LNCaP clone FGC (cell line): Measurements from ENCODE around the gene RSRP1.
"Not testable (repeated sequence)": the region's sequence is repeated elsewhere in the genome, so short reads cannot be mapped to it uniquely, and the experiment has no call there.

Experiments
- DNase-seq: peaks from one replicate; pipeline ENCODE4 v3.0.0-alpha.2; 2011; ENCODE audit warnings: low read depth
- H3K4me3 ChIP-seq: 2 replicates; pipeline ENCODE4 v1.5.1; 2011; ENCODE audit warnings: mild to moderate bottlenecking, low read depth, low read length, control low read depth
- TF ChIP-seq, protein P1 (sequence below): IDR thresholded peaks from 2 replicates; pipeline ENCODE4 v1.5.1; 2012; ENCODE audit warnings: mild to moderate bottlenecking; ENCODE audit not compliant: control insufficient read depth, insufficient read depth; ENCODE audit errors: extremely low read depth

The RSRP1 gene

DNA sequence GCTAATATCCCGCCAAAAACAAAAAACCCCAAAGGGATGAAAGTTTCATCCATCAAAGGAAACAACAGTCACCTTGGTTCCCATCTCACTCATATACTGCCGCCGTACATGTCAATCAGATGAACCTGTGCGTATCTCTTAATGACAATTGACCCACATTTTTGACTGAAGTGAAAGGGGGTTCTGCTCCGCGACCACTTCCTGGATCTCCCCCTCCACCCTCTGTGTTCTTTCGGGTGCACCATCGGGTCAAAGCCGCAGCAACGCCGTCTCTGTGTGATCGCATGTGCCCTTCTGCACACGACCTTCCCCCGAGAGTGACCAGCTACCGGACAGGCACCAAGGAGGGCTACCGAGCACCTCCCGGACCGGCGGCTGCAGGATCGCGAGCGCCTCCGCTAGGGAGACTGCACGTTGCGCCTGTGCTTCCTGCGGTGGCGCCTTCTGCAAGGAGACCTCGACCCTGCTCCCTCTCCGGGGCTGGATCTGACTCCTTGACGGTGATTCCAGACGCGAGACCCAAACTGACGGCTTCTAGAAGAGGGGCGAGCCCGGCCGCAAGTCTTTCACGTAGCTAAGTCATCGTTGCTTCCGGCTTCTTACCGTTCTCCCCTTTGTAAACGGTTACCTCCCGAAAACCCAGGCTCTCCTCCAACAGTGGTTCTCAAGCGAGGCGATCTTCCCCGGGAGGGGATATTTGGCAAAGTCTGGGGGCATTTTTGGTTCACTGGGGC, 19.5 kb upstream of the RSRP1 start:
- peak overlapping the region; percentile 50 for H3K4me3 ChIP-seq
- TF ChIP-seq, protein P1, sequence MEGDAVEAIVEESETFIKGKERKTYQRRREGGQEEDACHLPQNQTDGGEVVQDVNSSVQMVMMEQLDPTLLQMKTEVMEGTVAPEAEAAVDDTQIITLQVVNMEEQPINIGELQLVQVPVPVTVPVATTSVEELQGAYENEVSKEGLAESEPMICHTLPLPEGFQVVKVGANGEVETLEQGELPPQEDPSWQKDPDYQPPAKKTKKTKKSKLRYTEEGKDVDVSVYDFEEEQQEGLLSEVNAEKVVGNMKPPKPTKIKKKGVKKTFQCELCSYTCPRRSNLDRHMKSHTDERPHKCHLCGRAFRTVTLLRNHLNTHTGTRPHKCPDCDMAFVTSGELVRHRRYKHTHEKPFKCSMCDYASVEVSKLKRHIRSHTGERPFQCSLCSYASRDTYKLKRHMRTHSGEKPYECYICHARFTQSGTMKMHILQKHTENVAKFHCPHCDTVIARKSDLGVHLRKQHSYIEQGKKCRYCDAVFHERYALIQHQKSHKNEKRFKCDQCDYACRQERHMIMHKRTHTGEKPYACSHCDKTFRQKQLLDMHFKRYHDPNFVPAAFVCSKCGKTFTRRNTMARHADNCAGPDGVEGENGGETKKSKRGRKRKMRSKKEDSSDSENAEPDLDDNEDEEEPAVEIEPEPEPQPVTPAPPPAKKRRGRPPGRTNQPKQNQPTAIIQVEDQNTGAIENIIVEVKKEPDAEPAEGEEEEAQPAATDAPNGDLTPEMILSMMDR, result 0 out of 2 replicates have a peak, but pooled peaks have one; percentile 1
- DNase-seq, result not testable (repeated sequence)

DNA sequence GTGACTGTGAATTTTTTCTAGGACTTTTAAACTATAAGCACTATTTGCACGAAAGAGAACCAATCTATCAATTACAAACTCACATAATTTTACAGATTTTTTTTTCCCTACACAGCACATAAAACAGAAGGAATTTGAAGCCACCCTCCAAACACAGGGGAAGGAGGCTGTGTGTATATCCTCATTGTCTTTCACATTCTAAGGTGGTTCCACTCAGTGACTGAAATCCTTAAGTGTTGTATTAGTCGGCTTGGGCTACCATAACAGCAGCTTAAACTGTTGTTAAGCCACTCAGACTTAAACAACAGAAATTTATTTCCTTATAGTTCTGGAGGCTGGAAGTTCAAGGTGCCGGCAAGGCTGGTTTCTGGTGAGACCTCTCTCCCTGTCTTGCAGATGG, 13.1 kb upstream of the RSRP1 start:
- not testable (repeated sequence) for DNase-seq

DNA sequence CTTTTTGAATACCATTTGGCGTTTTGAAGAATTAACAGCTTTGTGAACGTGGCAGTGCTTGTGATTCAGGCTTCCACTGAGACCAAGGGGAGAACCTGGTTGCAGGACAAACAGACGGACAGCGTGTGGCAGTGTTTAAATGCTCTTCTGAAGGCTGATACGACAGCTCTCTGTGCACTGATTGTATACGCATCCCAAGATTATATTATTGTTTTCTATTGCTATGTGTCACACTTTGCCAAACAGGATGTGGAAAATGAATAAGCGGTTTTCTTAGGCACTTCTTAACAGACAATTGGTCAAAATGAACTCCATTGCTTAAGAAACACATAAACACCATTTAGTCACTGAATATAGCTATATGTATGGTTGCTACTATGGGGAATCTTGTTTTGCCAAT, 12.6 kb upstream of the RSRP1 start:
- DNase-seq, H3K4me3 ChIP-seq: not testable (repeated sequence)
- TF ChIP-seq, protein P1, result peak; percentile 34; the same call in 1 of the 2 replicates

More for the DNA sequence above, 13.1 kb upstream of the RSRP1 start:
- not testable (repeated sequence) for H3K4me3 ChIP-seq

DNA sequence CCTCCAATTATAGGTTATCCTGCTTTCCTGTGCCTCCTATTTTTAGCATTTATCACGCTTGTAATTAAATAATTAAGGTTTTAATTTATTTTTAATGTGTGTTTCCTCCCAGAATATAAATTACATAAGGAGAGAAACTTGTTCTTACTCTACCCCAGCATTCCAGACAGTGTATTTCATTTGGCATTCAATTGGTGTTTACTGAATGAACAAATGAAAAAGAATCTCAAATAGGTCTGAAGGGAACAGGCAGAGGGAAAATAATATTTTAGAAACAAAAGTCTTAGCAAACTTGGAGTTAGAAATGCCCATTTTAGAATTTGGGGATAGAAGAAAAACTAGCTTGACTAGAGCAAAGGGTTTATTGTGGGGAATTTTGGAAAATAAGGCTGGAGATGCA, 9.9 kb upstream of the RSRP1 start:
- TF ChIP-seq, protein P1, result no peak
- no peak overlapping the region for H3K4me3 ChIP-seq
- DNase-seq, result no peak

DNA sequence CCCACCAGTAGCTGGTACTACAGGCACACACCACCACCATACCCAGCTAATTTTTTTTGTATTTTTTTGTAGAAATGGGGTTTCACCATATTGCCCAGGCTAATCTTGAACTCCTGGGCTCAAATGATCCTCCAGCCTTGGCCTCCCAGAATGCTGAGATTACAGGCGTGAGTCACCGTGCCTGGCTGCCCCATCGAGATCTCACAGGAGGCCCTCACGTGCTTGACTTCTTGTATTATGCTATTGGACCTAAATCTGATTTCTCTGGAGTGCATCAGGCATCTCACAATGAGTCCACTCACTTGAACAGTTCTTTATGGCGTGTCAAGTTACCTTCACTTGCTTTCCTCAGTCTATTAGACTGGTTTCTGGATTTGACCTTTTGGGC, 9.3 kb upstream of the RSRP1 start:
- DNase-seq, result no peak
- H3K4me3 ChIP-seq, result no peak overlapping the region
- TF ChIP-seq, protein P1, result no peak

DNA sequence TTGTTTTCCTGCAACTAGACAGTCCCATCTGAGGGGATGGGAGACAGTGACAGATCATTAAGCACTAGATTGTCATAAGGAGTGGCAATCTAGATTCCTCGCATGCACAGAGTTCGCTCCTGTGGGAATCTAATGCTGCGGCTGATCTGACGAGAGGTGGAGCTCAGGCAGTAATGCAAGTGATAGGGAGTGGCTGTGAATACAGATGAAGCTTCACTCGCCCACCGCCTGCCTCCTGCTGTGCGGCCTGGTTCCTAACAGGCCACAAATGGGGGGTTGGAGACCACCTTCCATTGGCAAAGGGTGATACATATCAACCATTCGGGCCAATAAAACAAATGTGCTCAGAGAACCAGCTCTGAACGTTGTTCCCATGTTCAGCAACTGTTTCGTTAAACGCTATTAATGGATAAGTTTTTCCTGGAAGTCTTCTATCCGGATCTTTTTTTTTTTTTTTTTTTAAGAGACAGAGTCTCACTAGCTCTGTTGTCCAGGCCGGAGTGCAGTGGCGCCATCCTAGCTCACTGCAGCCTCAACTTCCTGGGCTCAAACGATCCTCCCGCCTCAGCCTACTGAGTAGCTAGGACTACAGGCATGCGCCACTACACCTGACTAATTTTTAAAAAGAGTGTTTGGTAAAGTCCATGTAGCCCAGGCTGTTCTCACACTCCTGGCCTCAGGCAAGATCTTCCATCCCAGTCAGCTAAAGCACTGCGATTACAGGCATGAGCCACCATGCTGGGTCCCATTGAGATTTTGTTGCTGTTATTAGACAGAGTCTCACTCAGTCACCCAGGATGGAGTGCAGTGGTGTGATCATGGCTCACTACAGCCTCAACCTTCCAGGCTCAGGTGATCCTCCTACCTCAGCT, 8.7 kb upstream of the RSRP1 start:
- no peak for DNase-seq

DNA sequence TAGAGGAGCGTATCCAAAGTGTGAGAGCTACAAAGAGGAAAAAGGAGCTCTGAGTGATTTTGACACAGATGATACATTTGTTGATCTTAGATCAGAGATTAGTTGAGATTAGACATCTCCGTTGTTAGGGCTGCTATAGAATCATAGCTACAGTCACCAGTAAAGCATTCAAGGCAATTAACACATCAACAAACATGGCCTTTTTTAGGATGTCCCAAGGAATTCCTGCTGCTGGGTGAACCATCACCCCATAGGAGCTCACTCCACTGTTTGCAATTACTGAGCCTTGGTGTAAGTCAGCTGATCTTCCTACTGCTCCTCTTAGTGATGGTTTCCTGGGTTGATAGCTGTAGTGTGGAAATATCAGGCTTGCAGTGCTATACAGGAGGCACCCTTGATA, 6.7 kb upstream of the RSRP1 start:
- DNase-seq, result no peak
- H3K4me3 ChIP-seq, result no peak overlapping the region
- TF ChIP-seq, protein P1, result no peak

More for the DNA sequence above, 8.7 kb upstream of the RSRP1 start:
- no peak overlapping the region for H3K4me3 ChIP-seq
- TF ChIP-seq, protein P1, result no peak
